Fibroblast of peridontal ligament (primary cell): ENCODE results near the gene TMEM101.
"Not testable (repeated sequence)": the region's sequence is repeated elsewhere in the genome, so short reads cannot be mapped to it uniquely, and the experiment has no call there.

Source experiments
- DNase-seq: peaks from one replicate; pipeline ENCODE4 v3.0.0-alpha.2; 2010; ENCODE audit errors: extremely low read depth

The TMEM101 gene

DNA sequence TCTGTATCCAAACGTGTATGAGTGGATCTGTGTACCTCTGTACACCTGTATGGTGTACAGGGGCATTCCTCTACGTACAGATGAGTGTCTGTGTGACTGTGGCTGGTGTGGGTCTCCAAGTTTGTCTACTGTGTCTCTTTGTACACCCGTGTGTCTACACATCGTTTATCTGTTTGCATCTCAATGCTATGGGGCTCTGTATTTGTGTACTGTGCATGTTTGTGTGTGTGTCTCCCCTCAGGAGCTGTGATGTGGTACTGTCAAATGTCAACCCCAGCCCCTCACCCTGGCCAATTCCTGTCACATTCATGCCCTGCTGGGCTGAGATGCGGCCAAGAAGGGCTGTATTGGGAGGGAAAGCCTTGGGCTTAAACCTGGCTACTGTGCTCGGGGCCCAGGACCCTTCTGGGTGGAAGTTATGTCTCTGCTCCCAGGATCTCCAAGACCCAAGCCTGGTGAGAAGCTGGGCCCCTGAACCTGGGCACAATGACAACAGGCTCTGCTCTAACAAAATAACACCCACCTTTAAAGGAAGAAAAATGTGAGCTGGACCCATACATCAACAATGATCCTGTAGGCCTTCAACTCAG, 13.8 kb downstream of the TMEM101 start:
- DNase-seq = no peak

GRCh38 chr17:44000141-44000860, 14.5 kb downstream of the TMEM101 start:
- no peak for DNase-seq

- DNase-seq = no peak
Observed at GRCh38 chr17:43999024-43999423, 15.7 kb downstream of the TMEM101 start.

DNA sequence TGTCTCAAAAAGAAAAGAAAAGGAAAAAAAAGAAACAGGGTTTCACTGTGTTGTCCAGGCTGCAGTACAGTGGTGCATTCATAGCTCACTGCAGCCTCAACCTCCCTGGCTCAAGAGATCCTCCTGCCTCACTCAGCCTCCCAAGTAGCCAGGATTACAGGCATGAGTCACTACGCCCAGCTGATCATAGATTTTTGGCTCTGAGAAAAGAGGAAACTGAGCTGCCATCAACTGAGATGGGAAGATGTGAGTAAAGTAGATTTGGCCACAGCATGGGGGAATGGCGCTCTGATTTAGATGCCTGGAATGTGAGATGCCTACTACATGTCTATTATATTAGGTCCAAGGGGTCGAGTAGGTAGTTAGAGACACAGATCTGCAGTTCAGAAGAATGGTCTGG, 16.2 kb downstream of the TMEM101 start:
- DNase-seq = peak; percentile 60

DNA sequence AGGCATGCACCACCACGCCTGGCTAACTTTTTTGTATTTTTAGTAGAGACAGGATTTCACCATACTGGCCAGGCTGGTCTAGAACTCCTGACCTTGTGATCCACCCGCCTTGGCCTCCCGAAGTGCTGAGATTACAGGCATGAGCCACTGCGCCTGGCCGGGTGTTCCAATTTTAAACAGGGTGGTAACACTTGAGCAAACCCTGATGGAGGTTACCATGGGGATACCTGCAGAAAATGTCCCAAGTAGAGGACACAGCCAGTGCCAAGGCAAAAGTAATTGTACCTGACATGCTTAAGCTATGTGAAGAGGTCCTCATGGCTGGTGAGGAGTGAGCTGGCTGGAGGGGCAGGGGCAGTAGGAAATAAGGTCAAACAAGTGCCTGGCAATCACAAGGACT, 17.6 kb downstream of the TMEM101 start:
- DNase-seq = not testable (repeated sequence)

DNA sequence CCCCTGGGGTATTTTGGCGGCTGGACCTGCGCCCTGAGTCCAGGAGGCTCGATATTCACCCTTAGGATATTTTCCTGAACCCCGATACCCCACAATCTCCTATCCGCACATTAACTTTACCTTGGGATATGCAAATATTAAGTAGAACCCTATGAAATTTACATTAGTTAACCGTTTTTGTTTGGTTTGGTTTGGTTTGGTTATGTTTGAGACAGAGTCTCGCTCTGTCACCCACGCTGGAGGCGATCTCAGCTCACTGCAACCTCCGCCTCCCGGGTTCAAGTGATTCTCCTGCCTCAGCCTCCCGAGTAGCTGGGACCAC, 19.7 kb downstream of the TMEM101 start:
- no peak for DNase-seq

- DNase-seq = peak; percentile 60
Observed at GRCh38 chr17:43994272-43995149, 20.3 kb downstream of the TMEM101 start.

- DNase-seq = no peak
Observed at GRCh38 chr17:43992641-43993040, 22.1 kb downstream of the TMEM101 start.

DNA sequence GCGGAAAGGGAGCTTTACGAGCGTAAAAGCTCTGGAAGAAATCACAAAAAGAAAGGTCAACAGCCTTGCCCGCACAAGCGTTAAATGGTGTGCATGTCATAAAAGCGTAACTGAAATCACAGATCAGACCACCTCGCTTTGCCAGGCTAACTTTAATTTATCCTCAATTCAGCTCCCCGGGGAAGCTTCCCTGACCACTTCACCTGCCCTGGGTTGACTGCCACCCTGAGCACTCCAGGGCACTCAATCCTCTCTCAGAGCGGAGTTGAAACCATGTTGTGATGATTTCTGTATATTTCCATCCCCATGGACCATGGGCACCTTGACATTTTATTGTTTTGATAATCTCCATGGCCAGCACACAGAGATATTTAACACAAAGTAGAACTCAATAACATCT, 26.5 kb downstream of the TMEM101 start:
- DNase-seq = no peak

GRCh38 chr17:43987131-43988021, 27.4 kb downstream of the TMEM101 start:
- DNase-seq = no peak

- DNase-seq = no peak
Observed at GRCh38 chr17:43986225-43986981, 28.4 kb downstream of the TMEM101 start.

GRCh38 chr17:43984521-43984920, 30.2 kb downstream of the TMEM101 start:
- DNase-seq = no peak

- no peak for DNase-seq
Observed at GRCh38 chr17:43983515-43984411, 31.0 kb downstream of the TMEM101 start.

GRCh38 chr17:43983196-43983514, 31.6 kb downstream of the TMEM101 start:
- no peak for DNase-seq

DNA sequence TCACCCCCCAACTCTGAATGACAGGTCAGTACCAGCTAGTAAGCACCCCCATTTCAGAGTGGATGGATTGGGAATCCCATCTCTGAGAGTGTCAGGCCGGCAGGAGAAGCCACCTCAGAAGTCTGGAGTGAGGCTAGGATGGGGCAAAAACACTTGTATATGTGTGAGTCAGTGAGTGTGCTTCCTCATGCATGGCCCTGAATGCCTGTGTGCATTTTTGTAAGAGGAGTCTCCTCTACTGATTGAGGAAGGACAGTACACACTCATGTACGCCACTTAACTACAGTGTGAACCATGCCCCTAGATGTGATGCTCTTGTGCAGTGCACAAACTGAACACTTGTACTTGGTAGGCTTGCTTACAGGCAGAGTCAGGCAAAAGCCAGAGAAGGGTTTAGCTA, 32.6 kb downstream of the TMEM101 start:
- DNase-seq = no peak

- DNase-seq = no peak
Observed at GRCh38 chr17:43979671-43980070, 35.1 kb downstream of the TMEM101 start.

- peak; percentile 22 for DNase-seq
Observed at GRCh38 chr17:43979011-43979410, 35.8 kb downstream of the TMEM101 start.

DNA sequence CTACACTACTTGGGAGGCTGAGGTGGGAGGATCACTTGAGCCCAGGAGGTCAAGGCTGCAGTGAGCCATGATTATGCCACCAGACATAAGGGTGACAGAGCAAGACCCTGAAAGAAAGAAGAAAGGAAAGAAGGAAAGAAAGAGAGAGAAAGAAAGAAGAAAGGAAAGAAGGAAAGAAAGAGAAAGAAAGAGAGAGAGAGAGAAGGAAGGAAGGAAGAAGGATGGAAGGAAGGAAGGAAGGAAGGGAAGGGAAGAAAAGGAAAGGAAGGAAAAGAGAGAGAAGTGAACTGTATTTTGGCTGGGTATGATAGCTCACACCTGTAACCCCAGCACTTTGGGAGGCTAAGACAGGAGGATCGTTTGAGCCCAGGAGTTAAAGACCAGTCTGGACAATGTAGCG, 36.7 kb downstream of the TMEM101 start:
- no peak for DNase-seq

DNA sequence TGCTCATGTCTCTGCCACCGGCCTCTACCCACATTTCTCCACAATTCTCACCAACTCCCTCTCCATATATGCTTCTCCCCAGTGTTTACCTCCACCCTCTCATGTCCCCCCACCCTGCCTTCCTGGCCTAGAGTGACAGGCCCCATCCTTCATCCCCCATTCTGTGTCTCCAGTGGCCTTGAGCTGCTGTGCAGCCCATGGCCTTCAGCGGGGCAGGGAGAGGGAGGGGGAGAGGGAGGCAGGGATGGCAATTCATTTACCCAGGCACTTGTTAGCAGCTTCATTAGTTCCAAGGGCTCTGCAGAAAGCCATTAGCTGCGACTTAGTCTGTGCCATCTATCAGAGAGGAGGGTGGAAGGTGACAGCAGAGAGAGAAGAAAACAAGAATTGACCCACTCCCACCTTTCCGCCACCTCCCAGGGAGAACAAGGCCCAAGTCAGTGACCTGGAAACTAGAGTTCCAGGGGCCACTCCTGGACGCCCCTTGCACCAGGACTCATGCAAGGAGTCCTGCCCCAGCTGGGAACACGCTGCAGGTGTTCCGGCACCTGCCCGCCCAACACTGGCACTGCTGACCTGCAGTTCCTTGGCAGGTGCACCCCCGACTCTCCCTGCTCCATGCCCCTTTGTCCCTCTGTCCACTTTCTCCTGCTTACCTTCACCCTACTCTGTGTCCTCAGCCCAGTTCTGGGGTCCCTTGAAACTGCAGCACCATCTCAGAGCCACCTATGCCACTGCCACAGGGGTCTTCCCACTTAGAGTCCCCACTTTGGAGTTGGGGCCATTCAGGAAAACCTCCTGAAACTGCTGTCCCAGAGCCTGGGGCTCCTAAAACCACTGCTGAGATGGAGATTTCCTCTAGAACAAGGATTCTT, 37.6 kb downstream of the TMEM101 start:
- no peak for DNase-seq
